Activated CD8-positive, alpha-beta memory T cell treated with anti-CD3 and anti-CD28 coated beads for 36 hours (primary cell): ENCODE data around the gene UBE3D. TPM values are rescaled to one million over a fixed set of nuclear protein-coding genes. Genes with fewer than 3 reads are reported as not detected.
"Not testable (repeated sequence)": the region's sequence is repeated elsewhere in the genome, so short reads cannot be mapped to it uniquely, and the experiment has no call there.

ENCODE experiments used
- CTCF ChIA-PET: fragments of 350-600 bp; sonication (Branson Sonifier 250); formaldehyde crosslinking; loops from one replicate; lab custom pipeline; 2021; ENCODE audit warnings: antibody characterized with exemption; lab: Charles Lee
- POLR2A ChIA-PET: fragments of 350-600 bp; sonication (Branson Sonifier 250); formaldehyde crosslinking; loops from one replicate; lab custom pipeline; 2021; ENCODE audit warnings: antibody characterized with exemption; lab: Charles Lee
- total RNA-seq, 2 experiments: library from RNA; stranded (reverse); gene quantifications; one replicate each; pipeline ENCODE4 v1.2.3, GENCODE V29; 2021

The UBE3D gene
- total RNA-seq, 2 experiments from 2014 or later: 8.0 to 11.2 TPM

DNA sequence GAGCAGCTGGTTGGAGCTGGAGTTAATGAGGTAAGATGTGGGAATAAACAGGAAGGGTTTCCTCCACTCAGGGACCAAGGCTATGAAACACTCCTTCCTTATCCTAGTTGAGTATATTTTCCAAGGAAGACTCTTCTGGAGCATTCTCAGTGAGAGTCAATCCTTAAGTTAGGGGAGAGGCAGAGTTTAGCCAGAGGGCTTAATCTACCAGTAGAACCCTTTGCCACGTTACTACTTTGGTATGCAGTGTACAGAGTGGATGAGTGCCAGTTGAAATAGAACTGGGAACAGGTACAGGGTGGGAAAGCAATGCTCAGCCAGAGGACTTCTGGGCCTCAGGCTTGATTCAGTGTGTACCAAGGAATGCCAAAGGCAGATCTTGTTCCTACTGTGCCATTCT is 114.3 kb downstream of the UBE3D start:
- POLR2A ChIA-PET: no interaction called here
- CTCF ChIA-PET: no interaction called here

- POLR2A ChIA-PET, CTCF ChIA-PET: not testable (repeated sequence)
These were observed 134.7 kb downstream of the UBE3D start for GRCh38 chr6:82930915-82931314.

DNA sequence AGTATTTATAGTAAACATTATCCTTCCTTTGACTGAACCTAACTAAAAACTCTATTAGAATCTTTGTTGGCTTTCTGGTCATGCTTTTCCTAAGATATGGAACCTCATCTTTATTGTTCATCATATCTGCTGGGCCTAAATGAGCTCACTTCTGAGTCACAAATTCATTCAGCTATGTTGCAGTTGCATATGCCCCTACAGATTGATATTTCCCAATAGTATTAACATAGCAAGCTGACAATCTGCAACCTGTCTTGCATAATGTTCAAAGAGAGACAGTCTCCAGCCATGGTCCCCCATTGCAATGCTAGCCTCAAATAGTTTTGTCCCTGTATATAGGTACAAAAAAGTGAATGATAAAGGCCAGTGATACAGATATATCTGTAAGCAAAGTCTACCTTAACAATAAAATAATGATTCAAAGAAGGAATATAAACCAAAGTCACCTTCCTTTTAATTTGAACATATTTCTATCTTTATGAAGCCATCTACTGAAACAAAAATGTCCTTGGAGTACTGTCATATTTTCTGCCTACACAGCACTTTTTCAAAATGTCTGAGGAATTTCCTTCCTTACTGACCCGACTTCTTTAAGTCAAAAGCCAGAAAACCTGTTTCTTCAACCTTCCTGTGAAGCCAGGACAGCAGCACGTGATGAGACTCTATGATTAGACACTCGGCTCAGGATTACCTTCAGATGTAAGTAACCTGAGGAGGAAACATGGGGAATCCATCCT is 140.7 kb downstream of the UBE3D start:
- ChIA-PET CTCF (no interaction called here), POLR2A (no interaction called here)

DNA sequence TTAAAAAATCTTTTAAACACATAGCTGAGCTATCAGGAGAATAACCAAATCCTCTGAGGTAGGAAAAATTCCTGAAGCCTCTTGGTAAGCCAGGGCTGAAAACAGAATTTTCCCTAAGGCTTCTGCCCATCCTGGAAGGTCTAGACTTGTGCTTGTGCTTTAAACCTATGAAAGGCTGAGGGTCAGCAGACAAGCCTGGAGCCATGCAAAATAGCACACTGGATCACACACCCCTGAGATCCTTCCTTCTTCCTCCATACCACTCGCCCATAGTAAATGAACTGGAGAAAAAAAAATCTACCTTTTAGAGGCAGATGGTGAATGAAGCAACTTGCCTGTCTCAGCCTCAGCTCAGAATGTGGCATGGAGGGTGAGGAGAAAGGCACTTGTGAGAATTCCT is 144.4 kb downstream of the UBE3D start:
- ChIA-PET POLR2A (no interaction called here), CTCF (no interaction called here)

- CTCF ChIA-PET: no interaction called here
These were observed 148.1 kb downstream of the UBE3D start for GRCh38 chr6:82917346-82918064.

DNA sequence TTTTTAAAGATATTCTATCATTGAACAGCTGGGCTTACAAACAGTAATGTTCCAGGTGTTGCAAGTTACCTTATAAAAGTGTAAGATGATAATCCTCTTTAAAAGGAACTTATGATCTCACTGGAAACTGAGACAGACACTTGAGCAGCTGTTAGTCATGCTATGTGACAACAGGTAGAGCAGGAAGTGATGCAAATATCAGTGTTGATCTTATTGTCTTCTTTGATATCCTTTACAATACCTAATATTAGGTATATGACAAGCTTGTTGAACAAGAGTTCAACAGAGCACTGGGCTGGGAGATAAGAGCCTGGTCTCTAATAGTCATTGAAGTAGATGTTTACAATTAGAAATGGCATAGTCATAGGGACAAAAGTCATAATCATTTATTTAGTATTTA is 150.0 kb downstream of the UBE3D start:
- ChIA-PET POLR2A (no interaction called here), CTCF (no interaction called here)

More at GRCh38 chr6:82917346-82918064, 148.1 kb downstream of the UBE3D start:
- POLR2A ChIA-PET: no interaction called here

- CTCF ChIA-PET: no interaction called here
These were observed 151.1 kb downstream of the UBE3D start for GRCh38 chr6:82914511-82914910.

DNA sequence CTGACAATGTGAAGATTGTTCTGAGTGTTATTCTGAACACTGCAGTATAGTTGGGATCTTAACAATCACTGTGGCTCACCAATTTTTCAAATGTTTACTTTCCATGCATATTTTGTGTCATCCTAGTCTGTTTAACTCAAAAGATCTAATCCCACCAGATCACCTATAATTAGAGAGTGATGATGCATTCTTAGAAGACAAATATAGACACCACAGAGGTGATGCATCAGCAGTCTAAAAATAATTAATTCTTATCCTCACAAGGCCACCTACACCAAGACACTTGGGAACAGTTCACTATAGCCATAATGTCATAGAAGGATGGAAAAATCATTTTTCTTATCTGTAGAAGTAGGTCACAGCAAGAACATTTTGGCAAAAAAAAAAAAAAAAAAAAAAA is 154.8 kb downstream of the UBE3D start:
- ChIA-PET CTCF (no interaction called here), POLR2A (no interaction called here)

More at GRCh38 chr6:82914511-82914910, 151.1 kb downstream of the UBE3D start:
- POLR2A ChIA-PET: no interaction called here

- CTCF ChIA-PET: no interaction called here
- POLR2A ChIA-PET: no interaction called here
These were observed 155.2 kb downstream of the UBE3D start for GRCh38 chr6:82910395-82910794.

DNA sequence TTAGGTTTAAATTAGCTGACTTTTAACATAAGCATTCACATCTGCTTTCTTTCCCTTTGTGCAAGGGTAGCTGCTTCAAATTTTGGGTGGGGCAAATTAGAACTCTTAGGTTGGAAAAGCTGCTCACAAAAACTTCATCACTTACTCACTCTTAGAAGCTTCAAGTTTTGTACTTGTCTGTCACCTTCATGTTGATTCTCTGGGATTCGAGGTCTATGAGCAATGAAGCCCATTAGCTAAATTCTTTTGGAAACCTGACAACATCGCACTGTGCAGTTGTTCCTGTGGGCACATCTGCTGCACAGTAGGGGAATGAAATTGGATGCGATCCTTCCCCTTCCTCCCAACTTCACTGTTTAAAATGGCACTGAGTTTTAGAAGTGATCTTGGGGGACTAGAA is 156.1 kb downstream of the UBE3D start:
- ChIA-PET POLR2A (no interaction called here), CTCF (no interaction called here)

DNA sequence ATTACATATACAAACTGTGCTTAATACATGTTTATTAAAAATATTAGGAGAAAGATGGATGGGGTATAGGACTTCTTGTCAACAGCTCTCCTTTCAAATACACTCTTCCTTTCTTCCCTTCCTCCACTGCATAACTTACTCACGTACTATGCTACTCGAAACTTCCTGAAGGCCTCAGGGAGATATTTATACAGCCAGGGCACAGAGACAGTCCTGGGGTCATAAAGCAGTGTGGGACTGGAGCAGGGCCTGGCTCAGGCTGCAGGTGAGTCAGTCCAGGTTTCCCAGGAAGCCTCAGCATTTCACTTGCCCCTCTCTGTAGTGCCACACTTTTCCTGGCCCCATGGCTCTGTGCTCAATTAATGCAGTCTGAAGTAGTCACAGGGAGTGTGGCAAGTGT is 157.0 kb downstream of the UBE3D start:
- ChIA-PET CTCF (no interaction called here), POLR2A (no interaction called here)

- ChIA-PET POLR2A (no interaction called here), CTCF (no interaction called here)
These were observed 158.7 kb downstream of the UBE3D start for GRCh38 chr6:82906951-82907350.

DNA sequence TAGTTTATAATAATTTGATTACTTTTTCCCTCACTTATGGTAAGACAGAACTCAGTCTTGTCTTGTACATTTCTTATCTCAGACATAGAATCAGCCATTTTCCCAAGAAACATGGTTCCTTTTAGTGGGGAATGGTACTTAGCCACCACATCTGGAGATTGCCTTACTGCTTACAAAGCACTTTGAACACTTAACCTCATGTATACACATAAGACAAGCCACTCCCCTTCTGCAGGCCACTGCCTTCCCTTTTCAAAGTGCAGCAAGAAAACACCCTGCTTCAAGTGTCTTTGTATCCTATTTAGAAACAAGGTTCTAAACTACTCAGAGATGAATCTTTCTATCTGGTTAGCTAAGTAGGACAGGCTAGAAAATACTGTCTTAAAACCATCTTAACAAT is 159.2 kb downstream of the UBE3D start:
- ChIA-PET POLR2A (no interaction called here), CTCF (no interaction called here)

DNA sequence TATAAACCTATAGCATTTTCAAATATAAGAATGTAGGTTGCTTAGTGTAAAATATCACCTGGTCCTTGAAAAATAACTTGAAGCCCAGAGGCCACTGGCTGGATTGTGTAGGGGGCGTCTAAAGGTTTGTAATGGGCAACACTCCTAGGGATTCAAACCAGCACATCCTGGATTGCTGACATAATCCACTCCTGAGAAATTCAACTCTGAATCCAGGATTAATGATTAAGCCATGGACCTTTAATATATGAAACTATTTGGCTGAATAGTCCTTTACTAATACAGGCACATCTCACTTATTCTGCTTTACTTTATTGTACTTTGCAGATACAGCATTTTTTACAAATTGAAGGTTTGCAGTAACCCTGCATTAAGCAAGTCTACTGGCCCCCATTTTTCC is 160.8 kb downstream of the UBE3D start:
- ChIA-PET CTCF (no interaction called here), POLR2A (no interaction called here)

GRCh38 chr6:82904257-82904656 is 161.4 kb downstream of the UBE3D start:
- CTCF ChIA-PET: no interaction called here
- POLR2A ChIA-PET: no interaction called here

GRCh38 chr6:82902290-82902689 is 163.4 kb downstream of the UBE3D start:
- ChIA-PET CTCF (no interaction called here), POLR2A (no interaction called here)

- POLR2A ChIA-PET: no interaction called here
These were observed 170.9 kb downstream of the UBE3D start for GRCh38 chr6:82894653-82895259.

DNA sequence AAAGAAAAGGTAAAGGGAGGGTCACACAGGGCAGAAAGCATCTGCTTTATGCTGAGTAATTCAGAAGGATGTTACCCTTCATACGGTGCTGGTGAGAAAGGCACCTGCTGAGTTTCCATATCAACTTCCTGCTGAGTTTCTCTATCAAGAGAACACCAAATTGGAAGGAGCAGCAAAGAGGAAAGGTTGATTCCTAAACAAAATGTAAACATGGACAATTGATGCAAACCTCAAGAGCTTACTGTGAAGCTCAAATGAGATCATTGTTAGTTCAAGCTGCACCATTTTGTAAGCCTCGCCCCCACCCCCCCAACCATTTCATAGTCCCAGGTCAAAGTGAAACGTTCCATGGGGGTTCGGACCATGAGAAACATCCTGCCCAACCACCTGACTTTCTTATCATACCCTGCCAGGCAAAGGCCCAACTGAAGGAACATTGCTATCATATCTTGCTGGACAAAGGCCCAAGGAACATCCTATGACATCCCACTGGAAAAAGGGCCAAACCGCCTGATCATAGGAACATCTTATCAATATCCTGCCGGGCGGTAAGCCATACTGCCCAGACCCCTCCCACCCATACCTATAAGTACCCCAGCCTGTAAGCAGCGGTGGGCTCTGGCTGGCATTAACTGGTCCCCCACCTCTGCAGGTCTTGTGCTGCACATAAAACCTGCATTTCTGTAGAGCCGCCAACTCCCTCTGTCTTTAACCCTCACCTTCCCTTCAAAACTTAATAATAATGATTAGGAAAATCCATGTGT is 171.6 kb downstream of the UBE3D start:
- ChIA-PET CTCF (no interaction called here), POLR2A (no interaction called here)

More at GRCh38 chr6:82894653-82895259, 170.9 kb downstream of the UBE3D start:
- CTCF ChIA-PET: no interaction called here

GRCh38 chr6:82891503-82891902 is 174.1 kb downstream of the UBE3D start:
- CTCF ChIA-PET, POLR2A ChIA-PET: not testable (repeated sequence)

DNA sequence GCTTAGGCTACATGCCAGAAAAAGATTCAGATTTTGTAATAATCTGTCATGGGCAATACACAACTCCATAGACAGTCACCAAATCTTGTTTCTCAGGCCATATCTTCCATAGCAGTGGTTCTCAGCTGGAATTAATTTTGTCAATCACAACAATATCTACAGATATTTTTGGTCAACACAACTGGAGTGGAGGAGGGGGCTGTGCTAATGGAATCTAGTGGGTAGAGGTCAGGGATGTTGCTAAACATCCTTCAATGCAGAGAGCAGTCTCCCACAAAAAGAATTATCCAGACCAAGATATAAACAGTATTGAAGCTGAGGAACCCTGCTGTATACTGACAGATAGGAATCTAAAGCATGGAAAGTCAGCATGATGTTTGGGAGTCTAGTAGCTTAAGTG is 174.6 kb downstream of the UBE3D start:
- POLR2A ChIA-PET: no interaction called here

More for the DNA sequence above, 174.6 kb downstream of the UBE3D start:
- CTCF ChIA-PET: no interaction called here
